Activated naive CD4-positive, alpha-beta T cell treated with anti-CD3 and anti-CD28 coated beads for 36 hours (primary cell): ENCODE results near the gene LNPEP. TPM values are rescaled to one million over a fixed set of nuclear protein-coding genes. Genes with fewer than 3 reads are reported as not detected.

Source experiments
- CTCF ChIA-PET: fragments of 350-600 bp; sonication (Branson Sonifier 250); formaldehyde crosslinking; loops from one replicate; lab custom pipeline; 2021; ENCODE audit warnings: antibody characterized with exemption; lab: Charles Lee
- DNase-seq: peaks from one replicate; pipeline ENCODE4 v3.0.0-alpha.2; 2020
- H3K27ac Mint-ChIP-seq: one replicate; pipeline ENCODE4 v1.8.0; 2021; ENCODE audit warnings: mild to moderate bottlenecking, mixed read lengths
- H3K27me3 Mint-ChIP-seq: one replicate; pipeline ENCODE4 v1.8.0; 2021; ENCODE audit warnings: low read depth, mixed read lengths
- H3K36me3 Mint-ChIP-seq: one replicate; pipeline ENCODE4 v1.8.0; 2021; ENCODE audit warnings: low read depth, mixed read lengths
- H3K4me1 Mint-ChIP-seq: one replicate; pipeline ENCODE4 v1.8.0; 2021; ENCODE audit warnings: low read depth, mixed read lengths
- H3K4me3 Mint-ChIP-seq: one replicate; pipeline ENCODE4 v1.8.0; 2021; ENCODE audit warnings: mild to moderate bottlenecking, moderate library complexity, mixed read lengths
- H3K9me3 Mint-ChIP-seq: one replicate; pipeline ENCODE4 v1.8.0; 2021; ENCODE audit warnings: mixed read lengths
- intact Hi-C: fragments of 100-400 bp; cut with micrococcal nuclease; formaldehyde crosslinking; loops from one replicate; pipeline ENCODE4 v1.15.1; 2023
- total RNA-seq, 2 experiments: library from RNA; stranded (reverse); gene quantifications; one replicate each; pipeline ENCODE4 v1.2.3, GENCODE V29; 2021

Gene LNPEP
- total RNA-seq = 10 to 100 TPM; 76.1 to 77.7 TPM

DNA sequence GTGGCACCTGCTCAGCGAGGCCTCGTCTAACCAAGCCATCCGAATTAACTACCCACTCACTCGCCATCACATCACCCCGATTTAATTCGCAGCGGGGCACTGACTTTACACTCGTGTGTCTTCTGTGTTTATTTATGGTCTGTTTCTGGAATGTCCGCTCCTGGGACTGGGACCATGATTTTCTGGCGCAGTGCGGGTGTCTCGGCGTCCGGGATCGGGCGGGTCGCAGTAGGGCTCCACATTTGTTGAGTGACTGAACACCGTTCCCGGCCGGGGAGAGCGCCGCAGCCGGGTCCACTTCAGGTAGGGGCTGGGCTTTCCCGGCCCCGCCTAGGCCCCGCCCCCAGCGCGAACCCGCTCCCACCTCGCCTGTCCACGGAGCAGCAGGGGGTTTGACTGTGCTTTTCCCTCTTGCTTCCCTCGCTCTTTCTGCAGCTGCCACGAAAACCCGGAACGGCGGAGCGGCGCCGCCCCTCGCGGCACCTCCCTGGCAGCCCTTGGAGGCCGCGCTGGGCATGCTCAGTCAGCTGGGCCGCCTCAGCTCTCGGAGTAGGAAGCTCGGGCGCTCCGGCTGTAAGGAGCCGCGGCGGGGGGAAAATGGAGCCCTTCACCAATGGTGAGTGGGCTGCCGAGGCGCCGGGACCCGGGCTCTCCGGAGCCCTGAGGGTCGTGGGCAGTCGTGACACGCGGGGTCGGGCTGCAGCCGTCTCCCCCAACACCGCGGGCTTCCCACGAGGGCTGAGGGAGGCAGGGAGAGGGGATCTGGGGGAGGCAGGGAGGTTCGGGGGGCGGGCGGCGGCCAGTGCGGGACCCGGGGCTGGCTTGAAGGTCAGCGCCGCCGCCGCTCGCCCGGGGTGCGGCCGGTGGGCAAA is at the start of gene LNPEP:
TSS of gene LNPEP (plus strand) at position 522 of the 872 bp plus-strand sequence. CDS start at position 598, 76 bp downstream.
- Mint-ChIP-seq H3K4me1 (peaks cover 50% of the 10 kb centered on the region), H3K9me3 (no peaks in the 10 kb centered on the region), H3K27ac (peak within 1 kb of the TSS; percentile 99), H3K36me3 (peaks cover 22% of the 10 kb centered on the region), H3K27me3 (no peaks in the 10 kb centered on the region), H3K4me3 (peak within 1 kb of the TSS; percentile 85)
- CTCF ChIA-PET = interaction anchor here (0.6 to 1.8 kb wide), 8 partner anchors 22 to 407 kb away, joined by 3 to 5 read pairs (median 4); no protein-coding TSS in a partner anchor
- intact Hi-C loops = loop anchor here (1.0 to 2.0 kb wide), 18 partner anchors 16 to 1994 kb away; partner anchors contain the start of genes CAST, CHD1, ERAP2 and RIOK2
- peak; percentile 95 for DNase-seq

DNA sequence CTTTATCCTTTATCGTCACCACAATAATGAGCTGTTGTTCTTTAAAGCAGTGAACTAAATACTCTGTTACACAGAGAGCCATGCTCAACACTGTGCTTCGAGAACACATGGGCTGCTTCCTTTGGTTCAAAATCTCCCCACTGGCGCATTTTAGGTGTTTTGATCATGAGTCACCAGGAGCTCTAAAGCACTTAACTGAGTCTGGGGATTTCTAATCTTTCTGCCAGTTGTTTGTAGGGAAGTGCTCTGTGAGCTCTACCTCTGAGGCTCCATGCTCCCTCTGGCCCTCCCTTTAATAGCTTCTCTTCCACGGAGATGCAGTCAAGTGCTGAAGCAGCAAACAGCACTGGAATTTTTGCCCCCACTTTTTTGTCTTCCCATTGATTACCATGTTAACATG is 42.5 kb upstream of the LNPEP start:
- intact Hi-C loops = loop anchor here (1.0 kb wide), 2 partner anchors 12 to 69 kb away; no protein-coding TSS in a partner anchor
- peaks cover 65% of the 10 kb centered on the region for H3K4me1 Mint-ChIP-seq
- no peaks in the 10 kb centered on the region for H3K9me3 Mint-ChIP-seq
- DNase-seq = peak; percentile 82
- peak overlapping the region; percentile 5 for H3K4me3 Mint-ChIP-seq
- H3K27ac Mint-ChIP-seq = peak overlapping the region; percentile 86
- CTCF ChIA-PET = interaction anchor here (0.6 to 1.7 kb wide), 7 partner anchors 11 to 1877 kb away, joined by 3 to 14 read pairs (median 3); partner anchors contain the start of gene ERAP2
- peaks cover 54% of the 10 kb centered on the region for H3K36me3 Mint-ChIP-seq
- H3K27me3 Mint-ChIP-seq = no peaks in the 10 kb centered on the region

DNA sequence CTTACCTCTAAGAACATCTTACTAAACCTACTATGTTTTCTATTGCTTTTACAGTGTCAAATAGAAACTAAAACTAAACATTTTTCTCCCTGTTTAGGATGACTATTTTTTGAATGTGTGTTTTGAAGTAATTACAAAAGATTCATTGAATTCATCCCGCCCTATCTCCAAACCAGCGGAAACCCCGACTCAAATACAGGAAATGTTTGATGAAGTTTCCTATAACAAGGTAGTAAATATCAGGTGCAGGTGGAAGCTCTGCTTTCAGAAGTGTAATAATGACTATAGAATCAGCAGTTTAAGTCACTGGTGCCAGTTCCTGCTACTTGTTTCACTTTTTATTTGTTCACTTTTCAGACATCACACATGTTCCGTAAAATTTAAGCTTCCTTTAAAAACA is 39.6 kb upstream of the LNPEP start:
- H3K36me3 Mint-ChIP-seq = peaks cover 57% of the 10 kb centered on the region
- no peaks in the 10 kb centered on the region for H3K27me3 Mint-ChIP-seq
- H3K4me3 Mint-ChIP-seq = peak overlapping the region; percentile 79
- CTCF ChIA-PET = interaction anchor here (0.6 to 1.7 kb wide), 13 partner anchors 11 to 282 kb away, joined by 3 to 16 read pairs (median 4); no protein-coding TSS in a partner anchor
- peak overlapping the region; percentile 98 for H3K27ac Mint-ChIP-seq
- intact Hi-C loops = loop anchor here (1.0 to 5.0 kb wide), 17 partner anchors 10 to 1079 kb away; partner anchors contain the start of genes CAST and ERAP2
- peak; percentile 85 for DNase-seq
- H3K9me3 Mint-ChIP-seq = no peaks in the 10 kb centered on the region
- H3K4me1 Mint-ChIP-seq = peaks cover 61% of the 10 kb centered on the region

DNA sequence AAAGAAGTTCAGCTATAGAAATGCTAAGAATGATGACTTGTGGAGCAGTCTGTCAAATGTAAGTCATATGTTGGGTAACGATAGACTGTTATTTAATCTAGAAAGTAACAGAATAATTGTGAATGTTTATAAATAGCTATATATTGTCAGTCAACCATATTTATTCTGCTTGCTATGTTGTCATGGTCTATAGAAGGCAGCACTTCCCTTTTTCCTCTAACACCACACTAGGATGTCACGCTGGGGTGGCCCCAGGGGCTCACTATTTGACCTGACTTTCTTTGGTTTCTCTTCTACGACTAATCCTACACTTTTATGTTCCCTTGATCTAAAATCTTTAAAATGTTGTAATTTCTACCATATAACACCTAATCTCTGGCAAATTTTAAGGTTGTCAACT is 39.1 kb upstream of the LNPEP start:
- H3K4me1 Mint-ChIP-seq = peaks cover 62% of the 10 kb centered on the region
- H3K27me3 Mint-ChIP-seq = no peaks in the 10 kb centered on the region
- DNase-seq = peak; percentile 79
- H3K27ac Mint-ChIP-seq = peak overlapping the region; percentile 98
- H3K9me3 Mint-ChIP-seq = no peaks in the 10 kb centered on the region
- H3K36me3 Mint-ChIP-seq = peaks cover 63% of the 10 kb centered on the region
- CTCF ChIA-PET = interaction anchor here (0.7 to 1.7 kb wide), 12 partner anchors 11 to 282 kb away, joined by 3 to 16 read pairs (median 4); no protein-coding TSS in a partner anchor
- intact Hi-C loops = loop anchor here (1.0 to 5.0 kb wide), 17 partner anchors 11 to 1080 kb away; partner anchors contain the start of genes CAST and ERAP2
- H3K4me3 Mint-ChIP-seq = peak overlapping the region; percentile 79

DNA sequence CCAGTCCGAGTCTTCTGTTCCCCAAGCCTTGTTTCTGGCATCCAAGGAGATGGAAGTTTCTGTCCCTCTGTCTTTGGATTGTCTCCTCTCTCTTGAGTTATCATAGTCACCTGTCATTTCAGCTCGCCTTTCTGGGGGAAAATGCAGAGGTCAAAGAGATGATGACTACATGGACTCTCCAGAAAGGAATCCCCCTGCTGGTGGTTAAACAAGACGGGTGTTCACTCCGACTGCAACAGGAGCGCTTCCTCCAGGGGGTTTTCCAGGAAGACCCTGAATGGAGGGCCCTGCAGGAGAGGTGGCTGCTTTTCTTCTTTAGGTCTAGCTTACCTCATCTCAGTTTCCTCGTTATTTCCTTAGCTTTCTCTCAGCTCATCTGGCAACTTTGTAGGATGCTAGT is 34.5 kb upstream of the LNPEP start:
- Mint-ChIP-seq H3K27ac (no peak overlapping the region), H3K27me3 (no peaks in the 10 kb centered on the region), H3K9me3 (no peaks in the 10 kb centered on the region), H3K36me3 (peaks cover 66% of the 10 kb centered on the region), H3K4me1 (peaks cover 39% of the 10 kb centered on the region), H3K4me3 (no peak overlapping the region)
- intact Hi-C loops = no loop called here
- no peak for DNase-seq
- CTCF ChIA-PET = interaction anchor here (0.7 to 3.7 kb wide), 2 partner anchors 32 to 68 kb away, joined by 3 to 19 read pairs; no protein-coding TSS in a partner anchor

DNA sequence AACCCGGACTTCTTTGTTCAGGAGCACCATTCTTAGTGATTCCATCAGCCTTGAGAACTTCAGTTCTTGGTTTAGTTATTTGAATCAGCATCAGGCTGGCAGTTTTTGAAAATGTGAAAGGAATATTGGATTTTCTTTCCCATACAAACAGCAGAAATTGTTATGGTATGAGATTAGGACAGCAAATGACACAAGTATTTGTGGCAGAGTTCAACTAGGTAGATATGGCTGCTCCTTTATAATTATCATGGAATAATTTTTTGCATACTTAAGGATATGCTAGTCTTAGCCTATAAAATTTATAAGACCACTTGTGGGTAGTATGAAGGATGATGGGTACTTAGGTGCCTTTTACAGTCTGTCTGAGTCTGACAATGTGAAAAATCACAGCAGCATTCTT is 34.0 kb upstream of the LNPEP start:
- no peak overlapping the region for H3K27ac Mint-ChIP-seq

DNA sequence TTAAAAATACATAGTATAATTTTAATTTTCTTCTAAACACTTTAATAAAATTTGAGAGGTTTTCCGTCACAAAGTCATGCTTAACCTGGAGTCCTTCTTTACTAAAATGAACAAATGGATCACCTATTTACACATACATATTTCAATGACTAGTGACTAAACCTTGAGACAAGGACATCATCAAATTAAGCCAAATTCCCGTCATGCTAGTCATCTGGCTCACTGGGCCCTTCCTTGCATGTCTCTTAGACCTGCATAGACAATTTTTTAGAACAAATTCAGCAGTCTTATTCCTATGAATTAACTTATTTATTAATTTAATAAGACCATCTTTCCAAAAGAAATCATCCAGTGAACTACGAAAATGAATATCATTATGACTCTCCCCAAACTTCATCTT is 33.0 kb upstream of the LNPEP start:
- CTCF ChIA-PET = interaction anchor here (3.7 kb wide), 1 partner anchor 33 kb away, joined by 19 read pairs; no protein-coding TSS in a partner anchor
- H3K36me3 Mint-ChIP-seq = peaks cover 58% of the 10 kb centered on the region
- DNase-seq = no peak
- H3K4me3 Mint-ChIP-seq = no peak overlapping the region
- no peaks in the 10 kb centered on the region for H3K9me3 Mint-ChIP-seq
- intact Hi-C loops = no loop called here
- peaks cover 30% of the 10 kb centered on the region for H3K4me1 Mint-ChIP-seq
- H3K27ac Mint-ChIP-seq = no peak overlapping the region
- no peaks in the 10 kb centered on the region for H3K27me3 Mint-ChIP-seq

More for the DNA sequence above, 34.0 kb upstream of the LNPEP start:
- DNase-seq = no peak
- peaks cover 65% of the 10 kb centered on the region for H3K36me3 Mint-ChIP-seq
- no peaks in the 10 kb centered on the region for H3K9me3 Mint-ChIP-seq
- peaks cover 36% of the 10 kb centered on the region for H3K4me1 Mint-ChIP-seq
- CTCF ChIA-PET = interaction anchor here (0.7 to 3.7 kb wide), 2 partner anchors 32 to 67 kb away, joined by 3 to 19 read pairs; no protein-coding TSS in a partner anchor
- no peaks in the 10 kb centered on the region for H3K27me3 Mint-ChIP-seq
- intact Hi-C loops = no loop called here
- H3K4me3 Mint-ChIP-seq = no peak overlapping the region

DNA sequence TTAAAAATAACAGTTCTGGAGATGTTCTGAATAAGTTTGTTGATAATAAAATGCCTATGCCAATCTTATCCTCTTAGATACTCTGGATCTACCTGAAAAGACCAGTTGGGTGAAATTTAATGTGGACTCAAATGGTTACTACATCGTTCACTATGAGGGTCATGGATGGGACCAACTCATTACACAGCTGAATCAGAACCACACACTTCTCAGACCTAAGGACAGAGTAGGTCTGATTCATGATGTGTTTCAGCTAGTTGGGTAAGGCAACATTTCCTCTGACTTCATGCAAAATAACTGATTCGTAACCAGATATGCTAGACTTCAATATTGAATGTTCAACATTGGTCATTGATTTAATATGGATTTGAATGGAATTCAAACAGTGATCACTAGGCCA is 32.6 kb upstream of the LNPEP start:
- H3K9me3 Mint-ChIP-seq = no peaks in the 10 kb centered on the region
- H3K4me3 Mint-ChIP-seq = no peak overlapping the region
- H3K27me3 Mint-ChIP-seq = no peaks in the 10 kb centered on the region
- no peak for DNase-seq
- CTCF ChIA-PET = interaction anchor here (1.9 to 2.0 kb wide), 2 partner anchors 34 to 36 kb away, joined by 6 to 9 read pairs; no protein-coding TSS in a partner anchor
- H3K27ac Mint-ChIP-seq = no peak overlapping the region
- intact Hi-C loops = no loop called here
- peaks cover 31% of the 10 kb centered on the region for H3K4me1 Mint-ChIP-seq
- peaks cover 59% of the 10 kb centered on the region for H3K36me3 Mint-ChIP-seq

DNA sequence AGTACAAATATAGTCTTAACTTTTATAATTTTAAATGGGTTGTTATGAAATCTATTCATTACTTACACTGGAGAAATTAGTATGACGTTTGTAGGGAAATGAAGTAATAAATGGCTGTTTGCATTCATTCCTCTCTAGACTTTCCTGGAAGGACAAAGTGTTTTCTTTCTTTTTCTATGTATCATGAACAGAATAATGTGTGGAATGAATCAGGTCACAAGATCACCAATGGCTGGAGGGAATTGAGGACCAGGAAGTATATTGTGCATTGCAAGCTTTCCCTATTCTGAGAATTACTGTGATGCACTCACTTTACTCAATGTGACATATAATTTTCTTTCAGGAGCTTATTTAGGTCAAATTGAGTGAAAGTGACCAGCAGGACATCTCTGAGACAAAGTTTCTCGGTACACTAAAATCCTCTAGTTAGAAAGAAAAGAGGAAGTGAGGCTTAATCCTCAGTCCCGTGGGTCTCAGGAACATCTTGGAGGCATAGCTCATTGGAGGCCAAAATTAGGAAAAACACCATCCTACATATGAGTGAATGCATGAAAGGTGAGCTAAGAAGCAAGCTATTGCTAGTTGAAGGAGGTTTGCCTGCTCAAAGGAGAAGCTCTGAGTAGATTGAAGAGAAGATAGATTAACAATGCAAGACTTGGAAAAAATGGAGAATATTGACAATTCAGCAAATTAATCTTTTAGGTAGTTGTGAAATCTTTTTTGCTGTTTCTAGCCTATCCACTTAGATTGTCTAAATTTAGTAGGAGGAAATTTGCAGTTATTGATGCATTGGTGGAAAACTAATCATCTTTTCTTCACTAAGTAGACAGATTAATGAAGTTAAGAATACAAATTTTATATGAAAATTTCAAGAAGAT is 31.6 kb upstream of the LNPEP start:
- Mint-ChIP-seq H3K9me3 (no peaks in the 10 kb centered on the region), H3K4me1 (peaks cover 26% of the 10 kb centered on the region), H3K36me3 (peaks cover 60% of the 10 kb centered on the region), H3K27ac (no peak overlapping the region), H3K27me3 (no peaks in the 10 kb centered on the region), H3K4me3 (no peak overlapping the region)
- DNase-seq = no peak
- CTCF ChIA-PET = interaction anchor here (0.6 to 2.0 kb wide), 6 partner anchors 14 to 257 kb away, joined by 3 to 9 read pairs (median 4); partner anchors contain the start of gene ERAP2
- intact Hi-C loops = no loop called here

DNA sequence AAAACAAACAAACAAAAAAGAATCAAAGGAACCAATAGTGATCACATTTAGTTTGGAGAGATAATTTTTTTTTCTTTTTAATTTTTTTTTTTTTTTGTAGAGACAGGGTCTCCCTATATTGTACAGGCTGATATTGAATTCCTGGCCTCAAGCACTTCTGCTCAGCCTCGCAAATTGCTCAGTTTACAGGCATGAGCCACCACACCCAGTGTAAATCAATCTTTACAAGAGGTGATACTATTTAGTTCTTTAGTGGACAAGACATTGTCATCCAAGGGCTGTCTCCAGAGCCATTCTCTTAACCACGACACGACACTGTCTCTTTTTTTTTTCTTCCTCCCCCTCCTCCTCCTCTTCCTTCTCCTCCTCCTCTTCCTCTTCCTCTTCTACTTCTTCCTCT is 30.0 kb upstream of the LNPEP start:
- CTCF ChIA-PET = interaction anchor here (0.6 to 1.2 kb wide), 2 partner anchors 29 to 1124 kb away, joined by 3 to 4 read pairs; partner anchors contain the start of gene ERAP2
- intact Hi-C loops = no loop called here
- no peaks in the 10 kb centered on the region for H3K9me3 Mint-ChIP-seq

DNA sequence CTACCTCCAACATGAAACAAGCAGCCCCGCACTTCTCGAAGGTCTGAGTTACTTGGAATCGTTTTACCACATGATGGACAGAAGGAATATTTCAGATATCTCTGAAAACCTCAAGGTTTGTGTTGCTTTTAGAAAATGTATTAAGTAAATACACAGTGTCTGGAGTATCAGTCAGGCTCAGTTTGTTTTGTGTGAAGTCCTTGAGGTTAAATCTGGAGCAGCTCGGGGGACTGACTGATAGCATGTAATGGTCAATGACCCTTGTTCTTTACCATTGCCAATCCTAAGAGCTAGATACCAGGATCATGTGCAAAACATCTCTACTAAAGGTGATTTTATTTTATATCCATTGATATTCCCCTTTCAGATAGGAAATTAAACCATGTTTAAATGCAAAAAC is 26.9 kb upstream of the LNPEP start:
- Mint-ChIP-seq H3K27ac (no peak overlapping the region), H3K4me1 (peaks cover 14% of the 10 kb centered on the region), H3K4me3 (no peak overlapping the region), H3K27me3 (no peaks in the 10 kb centered on the region), H3K36me3 (peaks cover 39% of the 10 kb centered on the region), H3K9me3 (no peaks in the 10 kb centered on the region)
- intact Hi-C loops = no loop called here
- no peak for DNase-seq
- CTCF ChIA-PET = interaction anchor here (1.2 to 1.9 kb wide), 2 partner anchors 39 to 157 kb away, joined by 3 to 6 read pairs; no protein-coding TSS in a partner anchor

More for the DNA sequence above, 30.0 kb upstream of the LNPEP start:
- no peak for DNase-seq
- Mint-ChIP-seq H3K27me3 (no peaks in the 10 kb centered on the region), H3K36me3 (peaks cover 57% of the 10 kb centered on the region), H3K4me3 (no peak overlapping the region), H3K27ac (no peak overlapping the region), H3K4me1 (peaks cover 24% of the 10 kb centered on the region)
